NCI-H1694 (cell line): Measurements from ENCODE around the gene MISP.

Source experiments
- DNase-seq: peaks from one replicate; lab custom pipeline; 2025; lab: John Stamatoyannopoulos, UW

The MISP gene

DNA sequence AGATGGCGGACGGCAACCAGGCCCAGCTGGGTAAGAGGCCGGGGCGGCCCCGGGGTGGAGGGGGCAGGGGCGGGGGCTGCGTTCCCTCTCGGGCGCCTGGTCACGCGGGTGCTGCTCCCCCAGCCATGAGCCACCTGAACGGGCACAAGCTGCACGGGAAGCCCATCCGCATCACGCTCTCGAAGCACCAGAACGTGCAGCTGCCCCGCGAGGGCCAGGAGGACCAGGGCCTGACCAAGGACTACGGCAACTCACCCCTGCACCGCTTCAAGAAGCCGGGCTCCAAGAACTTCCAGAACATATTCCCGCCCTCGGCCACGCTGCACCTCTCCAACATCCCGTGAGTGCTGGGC lies 57.5 kb downstream of the MISP start:
- DNase-seq, result no peak

DNA sequence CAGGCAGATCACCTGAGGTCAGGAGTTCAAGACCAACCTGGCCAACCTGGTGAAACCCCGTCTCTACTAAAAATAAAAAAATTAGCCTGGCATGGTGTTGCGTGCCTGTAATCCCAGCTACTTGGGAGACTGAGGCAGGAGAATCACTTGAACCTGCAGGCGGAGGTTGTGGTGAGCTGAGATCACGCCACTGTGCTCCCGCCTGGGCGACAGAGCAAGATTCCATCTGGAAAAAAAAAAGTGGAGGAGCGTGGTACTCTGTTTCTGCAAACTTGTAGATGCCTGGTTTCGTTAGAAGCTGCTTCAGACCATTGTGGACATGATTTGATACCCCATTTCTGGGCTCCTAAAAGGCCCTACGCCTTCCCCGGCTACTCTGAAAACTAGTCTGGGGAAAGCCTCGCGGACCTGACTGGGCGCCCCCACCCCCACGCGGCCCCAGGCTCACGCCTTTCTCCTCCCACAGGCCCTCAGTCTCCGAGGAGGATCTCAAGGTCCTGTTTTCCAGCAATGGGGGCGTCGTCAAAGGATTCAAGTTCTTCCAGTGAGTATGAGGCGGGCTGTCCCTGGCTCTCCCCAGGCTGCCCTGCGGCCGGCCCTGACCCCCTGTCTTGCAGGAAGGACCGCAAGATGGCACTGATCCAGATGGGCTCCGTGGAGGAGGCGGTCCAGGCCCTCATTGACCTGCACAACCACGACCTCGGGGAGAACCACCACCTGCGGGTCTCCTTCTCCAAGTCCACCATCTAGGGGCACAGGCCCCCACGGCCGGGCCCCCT lies 59.4 kb downstream of the MISP start:
- no peak for DNase-seq

DNA sequence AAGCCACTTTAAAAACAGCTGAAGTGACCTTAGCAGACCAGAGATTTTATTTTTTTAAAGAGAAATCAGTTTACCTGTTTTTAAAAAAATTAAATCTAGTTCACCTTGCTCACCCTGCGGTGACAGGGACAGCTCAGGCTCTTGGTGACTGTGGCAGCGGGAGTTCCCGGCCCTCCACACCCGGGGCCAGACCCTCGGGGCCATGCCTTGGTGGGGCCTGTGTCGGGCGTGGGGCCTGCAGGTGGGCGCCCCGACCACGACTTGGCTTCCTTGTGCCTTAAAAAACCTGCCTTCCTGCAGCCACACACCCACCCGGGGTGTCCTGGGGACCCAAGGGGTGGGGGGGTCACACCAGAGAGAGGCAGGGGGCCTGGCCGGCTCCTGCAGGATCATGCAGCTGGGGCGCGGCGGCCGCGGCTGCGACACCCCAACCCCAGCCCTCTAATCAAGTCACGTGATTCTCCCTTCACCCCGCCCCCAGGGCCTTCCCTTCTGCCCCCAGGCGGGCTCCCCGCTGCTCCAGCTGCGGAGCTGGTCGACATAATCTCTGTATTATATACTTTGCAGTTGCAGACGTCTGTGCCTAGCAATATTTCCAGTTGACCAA lies 60.1 kb downstream of the MISP start:
- no peak for DNase-seq

DNA sequence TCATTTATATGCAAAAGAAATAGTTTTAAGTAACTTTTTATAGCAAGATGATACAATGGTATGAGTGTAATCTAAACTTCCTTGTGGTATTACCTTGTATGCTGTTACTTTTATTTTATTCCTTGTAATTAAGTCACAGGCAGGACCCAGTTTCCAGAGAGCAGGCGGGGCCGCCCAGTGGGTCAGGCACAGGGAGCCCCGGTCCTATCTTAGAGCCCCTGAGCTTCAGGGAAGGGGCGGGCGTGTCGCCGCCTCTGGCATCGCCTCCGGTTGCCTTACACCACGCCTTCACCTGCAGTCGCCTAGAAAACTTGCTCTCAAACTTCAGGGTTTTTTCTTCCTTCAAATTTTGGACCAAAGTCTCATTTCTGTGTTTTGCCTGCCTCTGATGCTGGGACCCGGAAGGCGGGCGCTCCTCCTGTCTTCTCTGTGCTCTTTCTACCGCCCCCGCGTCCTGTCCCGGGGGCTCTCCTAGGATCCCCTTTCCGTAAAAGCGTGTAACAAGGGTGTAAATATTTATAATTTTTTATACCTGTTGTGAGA lies 60.7 kb downstream of the MISP start:
- no peak for DNase-seq

DNA sequence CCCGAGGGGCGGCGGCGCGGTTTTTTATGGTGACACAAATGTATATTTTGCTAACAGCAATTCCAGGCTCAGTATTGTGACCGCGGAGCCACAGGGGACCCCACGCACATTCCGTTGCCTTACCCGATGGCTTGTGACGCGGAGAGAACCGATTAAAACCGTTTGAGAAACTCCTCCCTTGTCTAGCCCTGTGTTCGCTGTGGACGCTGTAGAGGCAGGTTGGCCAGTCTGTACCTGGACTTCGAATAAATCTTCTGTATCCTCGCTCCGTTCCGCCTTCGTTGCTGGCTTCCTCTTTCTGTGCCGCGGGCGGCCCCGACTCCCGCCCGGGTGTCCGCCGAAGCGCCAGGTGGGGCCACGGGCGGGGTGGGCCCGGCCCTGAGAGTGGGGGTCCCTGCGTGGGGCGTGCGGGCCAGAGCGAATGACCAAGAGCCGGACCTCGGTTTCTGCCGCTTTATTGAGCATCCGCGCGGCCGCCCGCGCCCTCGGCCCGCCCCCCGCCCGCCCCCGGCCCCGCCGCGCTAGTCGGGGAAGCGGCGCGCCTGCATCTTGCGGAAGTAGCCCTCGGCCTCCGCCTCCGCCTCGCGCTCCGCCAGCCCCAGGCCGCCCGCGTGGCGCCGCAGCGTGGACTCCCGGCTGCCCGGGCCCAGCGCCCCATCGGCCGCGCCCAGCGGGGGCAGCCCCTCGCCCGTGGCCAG lies 61.3 kb downstream of the MISP start:
- no peak for DNase-seq

DNA sequence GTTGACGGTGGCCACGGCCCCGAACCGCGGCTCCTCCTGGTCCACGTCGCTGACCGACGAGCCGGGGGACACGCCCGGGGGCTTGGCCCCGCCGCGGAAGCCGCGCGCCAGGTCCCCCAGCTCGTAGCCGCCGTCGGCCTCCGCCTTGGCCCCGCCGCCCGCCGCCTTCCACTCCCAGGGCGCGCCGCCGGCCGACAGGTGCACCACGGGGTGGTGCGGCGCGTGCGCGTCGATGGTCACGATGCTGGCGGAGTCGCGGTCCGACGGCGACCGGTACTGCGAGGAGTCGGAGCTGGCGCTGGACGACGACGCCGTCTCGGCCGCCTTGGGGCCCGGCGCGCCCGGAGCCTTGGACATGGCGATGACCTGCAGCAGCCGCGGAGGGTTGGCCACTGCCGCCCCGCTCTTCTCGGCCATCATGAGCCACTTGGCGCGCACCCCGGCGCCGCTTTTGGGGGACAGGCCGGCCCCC lies 61.9 kb downstream of the MISP start:
- DNase-seq, result no peak

DNA sequence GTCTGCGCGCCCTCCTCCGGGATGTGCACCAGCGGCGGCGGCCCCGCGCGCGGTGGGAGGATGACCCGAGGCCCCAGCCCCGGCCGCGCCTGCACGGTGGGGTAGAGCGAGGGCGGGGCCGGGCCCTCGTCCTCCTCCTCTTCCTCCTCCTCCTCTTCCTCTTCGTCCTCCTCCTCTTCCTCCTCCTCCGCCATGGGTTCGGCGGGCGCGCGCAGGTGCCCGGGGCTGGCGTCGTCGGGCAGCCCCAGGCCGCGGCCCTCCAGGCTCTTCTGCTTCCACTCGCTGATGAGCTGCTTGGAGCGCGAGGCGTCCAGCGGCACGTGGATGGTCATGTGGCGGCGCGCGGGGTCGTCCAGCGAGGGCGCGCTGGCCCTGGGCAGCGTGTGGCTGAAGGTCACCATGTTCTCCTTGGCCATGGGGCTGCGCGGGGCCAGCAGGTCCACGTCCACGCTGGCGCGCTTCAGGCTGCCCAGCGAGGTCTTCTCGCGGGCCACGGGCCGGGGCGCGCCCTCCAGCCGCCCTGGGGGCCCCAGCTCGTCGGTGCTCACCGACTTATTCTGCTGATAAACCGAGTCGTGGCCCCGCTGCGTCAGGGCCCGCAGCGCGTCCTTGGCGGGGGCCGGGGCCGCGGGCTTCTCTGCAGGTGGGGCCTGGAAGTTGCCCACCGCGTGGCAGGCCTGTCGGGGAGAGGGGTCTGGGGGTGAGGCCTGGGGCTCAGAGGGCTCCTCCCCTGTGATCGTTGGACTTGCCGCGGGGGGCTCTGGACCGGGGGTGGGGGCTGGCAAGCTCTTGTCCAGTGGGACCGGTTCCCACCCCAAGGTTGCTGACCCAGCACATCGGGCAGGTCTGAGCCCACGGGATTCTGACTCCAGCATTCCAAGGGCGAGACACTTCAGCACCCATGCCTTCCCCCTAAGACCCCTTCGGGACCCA lies 62.6 kb downstream of the MISP start:
- no peak for DNase-seq
